ENCODE data around the gene UBC. TPM values are rescaled to one million over a fixed set of nuclear protein-coding genes. Genes with fewer than 3 reads are reported as not detected.
"Not testable (repeated sequence)": the region's sequence is repeated elsewhere in the genome, so short reads cannot be mapped to it uniquely, and the experiment has no call there.

UBC gene
- total RNA-seq, 1 experiment from 2014 or later: 1,789 TPM

DNA sequence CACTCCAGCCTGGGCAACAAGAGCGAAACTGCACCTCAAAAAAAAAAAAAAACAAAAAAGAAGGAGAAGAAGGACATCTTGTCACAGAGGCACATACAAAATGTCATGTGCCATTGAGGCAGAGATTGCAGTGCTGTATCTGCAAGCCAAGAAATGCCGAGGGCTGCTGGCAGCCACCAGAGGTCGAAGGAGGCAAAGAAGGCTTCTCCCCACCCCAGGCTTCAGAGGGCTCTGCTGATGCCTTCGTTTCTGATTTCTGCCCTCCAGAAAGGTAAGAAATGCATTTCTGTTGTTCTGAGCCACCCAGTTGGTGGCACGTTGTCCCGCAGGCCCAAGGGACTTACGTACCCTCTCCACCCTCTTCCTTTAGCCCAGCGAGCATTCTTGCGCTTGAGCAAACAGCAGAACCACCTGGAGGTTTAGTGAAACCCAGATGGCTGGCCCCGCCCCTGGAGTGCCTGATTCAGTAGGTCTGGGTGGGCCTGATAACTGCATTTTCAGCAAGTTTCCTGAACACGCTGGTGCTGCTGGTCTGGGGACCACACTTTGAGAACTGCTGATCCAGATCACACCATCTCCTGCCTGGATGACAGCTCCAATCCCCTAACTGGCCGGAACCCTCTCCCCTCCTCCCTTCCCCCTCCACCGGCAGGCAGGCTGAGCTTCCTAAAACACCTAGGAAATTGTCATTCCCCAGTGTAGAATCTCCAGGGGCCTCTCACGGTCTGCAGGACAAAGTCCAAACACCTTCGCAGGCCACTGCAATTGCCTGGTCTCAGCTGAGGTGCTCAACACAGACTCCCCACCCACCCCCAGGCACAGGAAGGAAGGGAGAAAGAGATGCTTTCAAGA, 29.6 kb downstream of the UBC start:
- peak; percentile 92 for DNase-seq (ENCODE audit: low spot score)

DNA sequence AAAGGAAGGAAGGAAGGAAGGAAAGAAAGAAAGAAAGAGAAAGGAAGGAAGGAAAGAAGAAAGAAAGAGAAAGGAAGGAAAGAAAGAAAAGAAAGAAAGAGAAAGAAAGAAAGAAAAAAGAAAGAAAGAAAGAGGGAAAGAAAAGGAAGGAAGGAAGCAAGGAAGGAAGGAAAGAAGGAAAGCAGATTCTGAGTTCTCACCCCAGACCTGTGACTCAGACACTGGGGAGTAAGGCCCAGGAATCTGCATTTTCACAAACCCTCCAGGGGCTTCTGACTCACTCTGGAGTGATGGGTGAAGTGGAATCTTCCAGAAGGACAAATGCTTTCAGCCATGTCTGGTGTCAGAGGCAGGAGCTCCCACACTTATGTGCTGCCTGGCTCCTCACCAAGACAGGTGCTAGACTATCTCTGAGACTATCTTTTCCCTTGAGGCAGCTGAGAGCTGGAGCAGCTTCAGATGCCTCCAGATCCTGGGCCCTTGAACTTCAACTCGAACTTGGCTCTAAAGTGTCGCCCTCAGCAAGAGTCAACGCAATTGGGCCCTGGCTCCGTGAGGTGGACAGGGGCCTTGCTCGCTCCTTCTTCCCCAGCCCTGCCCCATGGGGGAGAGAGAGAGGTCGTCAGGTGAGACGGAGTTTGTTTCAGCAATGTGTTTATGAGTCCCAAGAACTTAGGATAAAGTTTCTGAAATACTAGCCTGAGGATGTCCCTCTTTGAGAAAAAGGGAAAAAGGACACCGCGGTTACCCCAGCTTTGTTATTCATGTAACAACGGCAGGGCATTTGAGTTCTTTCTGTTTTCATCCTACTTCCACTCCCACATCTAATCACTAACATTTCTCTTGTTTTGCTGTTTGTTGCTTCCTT, 31.0 kb downstream of the UBC start:
- DNase-seq (ENCODE audit: low spot score): no peak

DNA sequence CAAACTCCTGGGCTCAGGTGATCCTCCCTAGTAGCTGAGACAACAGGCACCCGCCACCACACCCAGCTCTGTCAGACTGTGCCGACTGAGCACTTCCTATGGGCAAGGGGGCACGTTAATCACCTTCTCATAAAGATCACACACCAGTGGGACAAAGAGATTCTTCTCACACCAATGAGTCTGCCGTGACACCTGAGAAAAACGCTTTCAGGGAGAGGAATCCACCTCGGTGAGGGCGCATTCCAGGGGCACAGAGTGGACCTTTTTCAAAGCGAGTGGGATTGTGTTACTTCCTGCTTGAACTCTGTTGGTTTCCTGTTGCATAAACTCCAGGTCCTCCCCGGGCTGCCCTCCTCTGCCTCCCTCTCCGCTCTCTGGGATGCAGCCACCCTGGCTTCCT, 33.3 kb downstream of the UBC start:
- DNase-seq (ENCODE audit: low spot score): no peak

DNA sequence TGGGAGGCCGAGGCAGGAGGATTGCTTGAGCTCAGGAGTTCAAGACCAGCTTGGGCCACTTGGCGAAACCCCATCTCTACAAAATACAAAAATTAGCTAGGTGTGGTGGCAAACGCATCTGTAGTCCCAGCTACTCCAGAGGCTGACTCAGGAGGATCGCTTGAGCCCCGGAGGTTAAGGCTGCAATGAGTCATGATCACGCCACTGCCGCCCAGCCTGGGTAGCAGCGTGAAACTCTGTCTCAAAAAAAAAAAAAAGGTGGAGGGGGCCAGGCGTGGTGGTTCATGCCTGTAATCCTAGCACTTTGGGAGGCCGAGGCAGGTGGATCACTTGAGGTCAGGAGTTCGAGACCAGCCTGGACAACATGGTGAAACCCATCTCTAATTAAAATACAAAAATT, 34.1 kb downstream of the UBC start:
- not testable (repeated sequence) for DNase-seq (ENCODE audit: low spot score)

DNA sequence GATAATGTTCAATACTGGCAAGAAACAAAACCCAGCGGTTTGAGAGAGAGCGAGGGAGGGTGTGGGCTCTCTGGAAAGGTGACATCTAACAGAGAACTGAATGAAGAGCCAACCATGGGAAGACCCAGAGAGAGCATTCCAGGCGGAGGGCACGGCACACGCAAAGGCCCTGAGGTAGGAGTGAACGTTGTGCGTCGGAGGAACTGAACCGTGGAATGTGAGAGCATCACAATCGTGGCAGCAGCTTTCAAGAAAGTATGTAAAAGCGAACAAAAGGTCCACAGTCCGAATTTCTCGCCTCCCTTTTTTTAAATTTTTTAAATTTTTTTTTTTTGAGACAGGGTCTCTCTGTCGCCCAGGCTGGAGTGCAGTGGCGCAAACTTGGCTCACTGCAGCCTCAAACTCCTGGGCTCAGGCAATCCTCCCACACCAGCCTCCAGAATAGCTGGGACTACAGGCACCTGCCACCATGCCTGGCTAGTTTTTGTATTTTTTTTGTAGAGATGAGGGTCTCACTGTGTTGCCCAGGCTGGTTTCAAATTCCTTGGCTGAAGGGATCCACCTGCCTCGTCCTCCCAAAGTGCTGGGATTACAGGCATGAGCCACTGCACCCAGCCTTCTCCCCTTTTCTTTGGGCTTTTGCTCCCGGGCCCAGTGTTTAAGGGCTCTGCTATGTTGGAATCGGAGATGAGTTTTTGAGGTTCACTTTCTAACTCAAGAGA, 35.5 kb downstream of the UBC start:
- no peak for DNase-seq (ENCODE audit: low spot score)

DNA sequence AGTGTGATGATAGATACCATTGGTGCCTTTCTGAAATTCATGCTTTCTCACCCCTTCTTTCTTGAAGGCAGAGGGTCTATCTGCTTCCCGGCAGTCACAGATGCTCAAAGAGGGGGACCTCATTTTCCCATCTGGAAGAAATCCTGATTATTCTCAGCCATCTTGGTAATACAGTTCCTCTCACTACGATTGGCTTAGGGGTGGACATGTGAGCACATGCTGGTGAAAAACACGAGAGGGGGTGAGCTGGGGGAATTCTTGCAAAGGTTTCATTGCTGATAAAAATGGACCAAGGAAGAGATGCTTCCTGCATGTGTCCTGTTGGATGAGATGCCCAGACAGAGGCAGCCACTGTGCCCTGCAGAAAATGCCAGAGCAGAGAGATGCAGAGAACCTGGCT, 37.0 kb downstream of the UBC start:
- no peak for DNase-seq (ENCODE audit: low spot score)

DNA sequence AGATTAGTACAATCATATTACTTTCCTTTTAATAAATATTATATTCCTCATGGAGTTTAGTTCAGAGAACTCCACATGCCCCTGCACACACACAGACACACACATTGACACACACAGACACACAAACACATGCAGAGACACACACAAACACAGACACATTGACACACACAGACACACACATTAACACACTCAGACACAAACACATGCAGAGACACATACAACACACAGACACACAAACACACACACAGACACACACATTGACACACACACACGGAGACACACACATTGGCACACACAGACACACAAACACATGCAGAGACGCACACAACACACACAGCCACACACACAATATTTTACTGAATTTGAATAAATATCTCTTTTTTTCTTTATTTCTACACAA, 38.3 kb downstream of the UBC start:
- no peak for DNase-seq (ENCODE audit: low spot score)

DNA sequence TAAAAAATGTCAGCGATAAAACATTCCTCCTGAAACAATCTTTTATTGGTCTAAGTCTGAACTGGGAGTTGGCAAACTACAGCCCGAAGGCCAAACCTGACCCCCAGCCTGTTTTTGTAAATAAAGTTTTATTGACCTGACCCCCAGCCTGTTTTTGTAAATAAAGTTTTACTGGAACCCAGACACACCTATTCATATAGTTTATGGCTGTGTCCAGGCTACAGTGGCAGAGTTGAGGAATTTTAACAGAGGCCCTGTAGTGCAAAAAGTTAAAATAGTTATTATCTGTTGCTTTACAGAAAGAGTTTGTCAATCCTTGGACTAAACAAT, 38.7 kb downstream of the UBC start:
- no peak for DNase-seq (ENCODE audit: low spot score)

DNA sequence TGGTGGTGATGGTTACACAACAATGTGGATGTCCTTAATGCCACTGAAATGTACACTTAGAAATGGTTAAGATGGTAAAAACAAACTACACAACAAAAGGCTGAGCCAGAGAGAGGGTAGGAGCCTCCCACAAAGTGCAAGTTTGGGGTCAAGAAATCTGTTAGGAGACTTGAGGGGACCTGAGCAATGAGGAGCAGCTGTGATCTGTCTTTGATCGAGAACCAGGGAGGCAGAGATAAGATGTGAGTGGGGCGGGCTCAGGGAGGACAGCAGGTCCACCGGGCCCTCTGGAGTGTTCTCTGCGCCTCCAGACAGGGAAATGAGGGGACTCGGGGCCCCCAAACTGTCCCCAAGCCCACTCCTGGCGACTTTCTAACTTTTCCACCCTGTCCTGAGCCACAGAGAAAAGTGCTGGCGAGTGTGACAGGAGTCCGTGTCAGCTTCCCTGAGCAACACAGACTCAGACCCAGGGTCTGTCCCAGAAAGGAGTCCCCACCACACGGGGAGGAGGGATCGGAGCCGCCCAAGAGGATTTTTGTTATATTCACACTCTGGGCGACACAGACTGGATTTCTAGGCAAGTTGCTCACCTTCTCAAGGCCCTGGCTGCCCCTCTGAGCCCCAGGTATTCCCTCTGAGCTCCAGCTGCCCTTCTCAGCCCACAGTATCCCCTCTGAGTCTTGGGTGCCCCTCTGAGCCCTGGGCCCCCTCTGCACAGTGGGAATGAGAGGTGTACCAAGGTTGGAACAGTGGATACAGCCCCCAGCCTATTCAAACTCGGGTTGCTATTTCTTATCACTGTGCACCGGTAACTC, 39.3 kb downstream of the UBC start:
- DNase-seq (ENCODE audit: low spot score): no peak

DNA sequence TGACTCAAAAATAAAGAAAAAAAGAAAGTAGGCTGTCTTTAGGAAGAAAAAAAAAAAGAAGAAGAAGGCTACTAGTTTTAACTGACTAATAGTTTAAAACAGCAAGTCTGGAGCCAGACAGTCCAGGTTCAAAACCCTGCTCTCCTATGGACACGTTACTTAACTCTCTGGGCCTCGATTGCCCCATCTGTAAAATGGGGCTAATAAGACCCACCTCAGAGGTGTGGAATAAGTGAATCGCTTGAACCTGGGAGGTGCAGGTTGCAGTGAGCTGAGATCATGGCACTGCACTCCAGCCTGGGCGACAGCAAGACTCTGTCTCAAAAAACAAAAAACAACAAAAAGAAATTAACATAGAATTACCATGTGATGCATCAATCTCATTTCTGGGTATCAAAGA, 40.3 kb downstream of the UBC start:
- DNase-seq (ENCODE audit: low spot score): no peak

DNA sequence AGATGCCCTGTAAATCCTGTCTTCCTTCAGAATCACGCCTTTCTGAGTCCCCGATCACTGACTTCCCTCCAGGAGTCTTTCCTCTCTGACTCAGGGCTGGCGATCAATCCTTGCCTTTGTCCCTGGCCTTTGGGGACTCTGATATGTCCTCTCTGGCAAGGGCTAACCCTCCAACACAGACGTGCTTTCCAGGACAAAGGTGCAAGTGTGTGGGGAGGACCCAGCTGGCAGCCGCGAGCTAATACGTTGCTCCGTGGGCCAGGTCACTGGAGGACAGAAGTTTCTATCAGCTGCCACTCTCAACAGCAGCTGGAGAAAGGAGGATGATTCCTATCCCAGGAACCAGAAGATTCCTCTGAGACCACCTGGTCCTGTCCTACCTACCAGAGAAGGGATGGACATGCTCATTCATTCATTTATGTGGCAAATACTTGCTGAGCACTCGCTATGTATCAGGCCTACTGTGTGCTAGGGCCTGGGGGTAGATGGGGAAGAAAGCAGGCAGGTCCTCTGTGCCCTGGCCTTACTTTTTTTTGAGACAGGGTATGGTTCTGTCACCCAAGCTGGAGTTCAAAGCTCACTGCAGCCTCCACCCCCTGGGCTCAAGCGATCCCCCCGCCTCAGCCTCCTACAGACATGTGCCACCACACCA, 42.3 kb downstream of the UBC start:
- DNase-seq (ENCODE audit: low spot score): no peak

DNA sequence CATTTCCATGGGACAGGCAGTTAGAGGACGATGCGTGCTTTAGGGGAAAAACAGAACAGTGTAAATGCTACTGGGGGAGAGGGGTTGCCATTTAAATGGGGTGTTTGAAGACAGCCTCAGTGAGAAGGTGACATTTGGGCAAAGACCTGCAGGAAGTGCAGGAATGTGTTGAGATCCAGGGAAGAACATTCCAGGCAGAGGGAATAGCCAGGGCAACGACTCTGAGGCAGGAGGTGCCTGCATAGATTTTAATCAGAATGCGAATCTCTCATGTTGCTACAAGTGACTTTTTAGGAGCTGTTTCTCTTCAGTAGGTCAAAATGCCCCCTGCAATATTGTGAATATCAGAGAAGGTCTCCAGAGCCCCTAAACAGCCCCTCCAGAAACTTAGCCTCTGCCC, 43.2 kb downstream of the UBC start:
- no peak for DNase-seq (ENCODE audit: low spot score)

DNA sequence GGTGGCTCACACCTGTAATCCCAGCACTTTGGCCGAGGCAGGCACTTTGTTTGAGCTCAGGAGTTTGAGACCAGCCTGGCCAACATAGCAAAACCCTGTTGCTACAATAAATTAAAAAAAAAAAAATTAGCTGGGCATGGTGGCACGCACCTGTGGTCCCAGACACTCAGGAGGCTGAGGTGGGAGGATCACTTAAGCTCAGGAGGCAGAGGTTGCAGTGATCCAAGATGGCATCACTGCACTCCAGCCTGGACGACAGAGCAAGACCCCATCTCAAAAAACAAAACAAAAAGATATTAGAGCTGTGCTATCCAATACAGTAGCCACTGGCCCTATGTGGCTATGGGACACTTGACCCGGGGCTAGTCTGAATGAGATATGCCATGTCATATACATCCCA, 43.9 kb downstream of the UBC start:
- DNase-seq (ENCODE audit: low spot score): no peak

DNA sequence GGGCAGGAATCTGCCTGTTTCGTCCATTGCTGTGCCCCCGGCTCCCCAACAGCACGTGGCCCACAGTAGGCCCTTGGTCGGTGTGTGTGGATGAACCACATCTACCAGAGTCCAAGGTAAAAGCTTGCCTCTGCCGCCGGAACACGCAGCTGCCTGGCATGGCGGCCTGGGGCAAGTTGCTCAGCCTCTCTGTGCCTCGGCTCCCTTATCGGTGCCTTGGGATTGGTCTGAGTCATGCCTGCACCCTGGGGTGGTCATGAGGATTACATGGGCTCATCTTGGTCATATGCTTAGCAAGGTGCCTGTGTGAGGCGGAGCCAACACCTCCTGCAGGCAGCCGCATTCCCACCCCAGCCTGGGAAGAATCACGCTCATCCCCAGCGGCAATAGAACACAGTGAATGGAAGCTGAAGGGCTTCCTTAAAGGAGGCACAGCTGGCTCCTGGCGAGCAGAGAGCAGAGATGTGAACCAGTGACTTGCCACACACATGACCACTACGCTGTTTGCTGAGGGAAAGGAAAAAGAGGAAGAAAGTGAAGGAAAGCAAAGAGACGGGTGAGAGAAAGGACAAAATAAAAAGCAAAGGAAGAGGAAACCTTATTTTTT, 45.3 kb downstream of the UBC start:
- no peak for DNase-seq (ENCODE audit: low spot score)

DNA sequence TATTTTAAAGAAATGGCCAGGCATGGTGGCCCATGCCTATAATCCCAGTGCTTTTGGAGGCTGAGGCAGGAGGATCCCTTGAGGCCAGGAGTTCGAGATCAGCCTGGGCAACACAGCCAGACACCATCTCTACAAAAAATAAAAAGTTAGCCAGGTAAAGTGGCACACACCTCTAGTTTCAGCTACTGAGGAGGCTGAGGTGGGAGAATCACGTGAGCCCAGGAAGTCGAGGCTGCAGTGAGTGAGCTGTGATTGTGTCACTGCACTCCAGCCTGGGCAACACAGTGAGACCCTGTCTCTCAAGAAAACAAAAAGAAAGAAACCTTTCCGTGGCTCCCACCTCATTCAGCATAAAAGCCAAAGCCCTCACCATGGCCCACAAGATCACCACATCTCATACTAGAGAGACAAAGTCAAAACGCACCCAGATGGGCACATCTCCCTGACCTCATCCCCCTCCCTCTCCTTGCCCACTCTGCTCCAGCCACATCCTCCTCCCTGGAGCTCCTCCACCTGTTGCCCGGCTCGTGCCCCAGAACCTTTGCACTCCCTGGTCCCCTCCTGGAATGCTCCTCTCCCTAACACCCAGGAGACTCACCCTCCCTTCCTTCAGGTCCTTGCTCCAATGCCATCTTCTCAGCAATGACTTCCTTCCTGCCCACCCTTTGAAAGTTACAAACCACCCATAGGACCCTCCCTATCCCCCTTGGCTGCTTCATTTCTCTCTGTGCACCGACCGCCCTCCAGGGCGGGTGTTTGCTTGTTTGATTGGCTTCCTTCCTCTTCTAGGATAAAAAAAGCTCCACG, 46.0 kb downstream of the UBC start:
- no peak for DNase-seq (ENCODE audit: low spot score)

DNA sequence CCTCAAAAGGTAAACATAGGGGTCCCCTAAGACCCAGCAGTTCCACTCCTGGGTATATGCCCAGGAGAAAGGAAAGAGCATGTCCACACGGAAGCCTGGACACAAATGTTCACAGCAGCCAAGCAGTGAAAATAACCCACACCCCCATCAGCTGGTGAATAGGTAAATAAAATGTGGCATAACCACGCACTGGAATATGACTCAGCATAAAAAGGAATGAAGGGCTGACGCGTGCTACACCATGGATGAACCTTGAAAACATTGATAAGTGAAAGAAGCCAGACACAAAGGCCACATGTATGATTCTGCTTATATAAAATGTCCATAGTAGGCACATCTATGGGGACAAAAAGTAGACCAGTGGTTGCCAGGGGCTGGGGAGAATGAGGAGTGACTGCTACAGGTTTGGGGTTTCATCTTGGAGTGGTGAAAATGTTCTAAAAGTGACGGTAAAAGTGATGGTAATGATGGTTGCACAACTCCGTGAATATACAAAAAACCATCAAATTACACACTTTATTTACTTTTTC, 47.0 kb downstream of the UBC start:
- peak; percentile 48 for DNase-seq (ENCODE audit: low spot score)

DNA sequence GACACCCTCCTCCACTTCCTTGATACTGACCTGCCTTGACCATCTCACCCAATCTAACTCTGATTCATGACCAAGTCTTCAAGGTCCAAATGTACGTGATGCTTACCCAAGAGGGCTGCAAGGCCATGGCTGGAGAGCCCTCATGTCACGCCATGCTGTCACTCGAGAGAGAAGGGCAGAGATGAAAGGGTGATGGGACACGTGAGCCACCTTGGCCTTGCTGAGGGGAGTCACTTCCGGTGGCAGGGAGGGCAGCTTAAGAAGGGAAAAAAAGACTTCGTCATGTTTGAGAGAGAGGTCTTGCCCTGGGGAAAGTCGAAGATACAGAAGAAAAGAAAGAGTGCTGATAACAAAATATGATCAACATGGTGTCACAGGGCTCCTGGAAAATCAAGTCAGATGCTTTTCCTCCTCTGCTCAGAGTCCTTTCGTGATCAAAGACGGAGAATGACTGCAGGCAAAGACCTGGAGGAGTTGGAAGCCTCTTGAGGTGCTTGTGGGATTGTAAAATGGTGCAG, 47.5 kb downstream of the UBC start:
- no peak for DNase-seq (ENCODE audit: low spot score)

DNA sequence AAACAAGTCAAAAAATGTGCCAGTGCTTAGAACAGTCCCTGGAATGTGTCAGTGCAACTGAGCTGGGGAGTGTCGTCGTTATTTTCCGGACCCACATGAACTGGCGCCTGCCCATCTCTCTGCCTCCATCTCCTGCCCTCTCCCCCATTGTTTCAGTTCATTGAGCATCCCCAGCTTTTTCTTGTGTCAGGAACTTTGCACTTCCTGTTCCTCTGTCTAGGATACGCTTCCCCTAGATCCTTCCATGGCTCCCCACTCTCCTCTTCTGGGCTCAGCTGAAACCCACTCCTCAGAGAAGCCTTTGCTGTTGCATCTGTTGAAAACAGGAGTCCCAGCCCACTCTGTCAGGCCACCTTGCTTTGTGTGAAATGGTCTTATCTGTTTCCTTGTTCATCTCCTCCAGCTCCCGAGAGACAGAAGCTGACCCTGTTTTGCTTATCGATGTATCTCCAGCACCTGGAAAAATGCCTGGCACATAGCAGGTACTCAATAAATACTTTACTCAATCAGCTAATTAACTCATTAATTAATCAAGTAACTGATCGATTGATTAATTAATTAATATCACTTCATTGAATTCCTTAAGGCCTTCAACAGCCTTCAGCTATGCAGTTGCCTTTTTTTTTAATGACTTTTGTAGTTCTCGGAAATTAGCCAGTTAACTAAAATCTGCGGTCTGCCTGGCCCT, 48.1 kb downstream of the UBC start:
- DNase-seq (ENCODE audit: low spot score): no peak

DNA sequence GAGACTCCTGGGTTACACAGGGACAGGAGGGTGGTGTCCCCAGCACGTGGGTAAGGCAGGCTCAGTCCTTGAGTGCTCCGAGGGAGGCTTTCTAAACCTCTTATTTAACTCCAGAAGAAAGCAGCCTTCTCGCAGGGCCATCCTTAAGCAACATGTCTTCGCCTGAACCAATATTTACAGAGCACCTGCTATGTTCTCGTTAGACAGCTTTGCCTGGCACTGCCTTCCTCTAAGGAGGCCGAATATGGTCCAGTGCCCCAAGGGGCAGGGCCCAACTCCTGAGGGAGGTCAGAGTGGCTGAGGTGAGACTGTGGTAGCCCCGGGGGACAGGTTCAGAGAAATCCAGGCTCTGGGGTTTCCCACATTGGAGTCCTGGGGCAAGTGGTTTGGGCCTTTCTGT, 48.7 kb downstream of the UBC start:
- DNase-seq (ENCODE audit: low spot score): no peak

Measured in HT-29 (cell line).